GM18519 (cell line): ENCODE results near the gene TMEM132D.

Experiments used
- ATAC-seq: cut with Tn5 transposase; IDR thresholded peaks from one replicate; pipeline ENCODE4 v1.9.1; 2021; ENCODE audit warnings: mild to moderate bottlenecking, moderate library complexity; ENCODE audit not compliant: unreplicated experiment, low FRiP score

Gene TMEM132D

DNA sequence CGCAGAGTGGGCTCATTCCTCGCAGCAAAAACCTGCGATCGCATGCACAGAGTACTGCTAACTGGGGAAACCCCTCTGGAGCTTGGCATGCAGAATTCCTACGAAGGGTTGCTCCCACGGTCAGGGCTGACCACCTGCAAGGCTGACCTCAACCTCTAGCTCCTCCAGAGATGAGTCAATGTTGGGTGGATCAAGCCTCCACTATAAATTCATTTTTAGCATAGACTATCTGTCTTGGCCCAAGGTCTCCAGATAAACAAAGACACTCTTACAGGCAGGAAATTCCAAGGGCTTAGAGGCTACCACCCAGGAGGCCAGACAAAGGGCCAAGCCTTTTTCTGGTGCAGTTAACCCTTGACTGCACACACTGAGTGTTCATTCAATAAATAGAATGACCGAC lies 296.5 kb downstream of the TMEM132D start:
- no peak for ATAC-seq

GRCh38 chr12:129606239-129606638 lies 297.6 kb downstream of the TMEM132D start:
- ATAC-seq = no peak

DNA sequence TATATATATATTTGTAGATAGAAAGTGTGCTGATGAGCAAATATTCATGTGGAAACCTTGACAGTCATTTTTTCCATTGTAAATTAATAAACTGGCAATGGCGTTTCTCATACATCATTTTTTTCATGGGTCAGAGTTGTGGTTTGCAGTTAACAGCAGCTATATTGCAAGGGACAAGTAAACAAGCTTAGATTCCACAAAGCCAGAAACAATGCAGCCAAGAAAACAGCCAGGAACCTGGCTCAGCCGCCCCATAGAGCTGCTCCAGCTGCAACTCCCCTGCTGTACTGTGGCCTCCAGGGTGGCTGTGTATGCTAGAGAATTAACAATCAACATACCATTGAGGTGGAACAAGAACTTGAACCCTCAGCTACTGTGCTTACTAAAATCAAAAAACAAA lies 298.2 kb downstream of the TMEM132D start:
- no peak for ATAC-seq

GRCh38 chr12:129604506-129604905 lies 299.3 kb downstream of the TMEM132D start:
- no peak for ATAC-seq

DNA sequence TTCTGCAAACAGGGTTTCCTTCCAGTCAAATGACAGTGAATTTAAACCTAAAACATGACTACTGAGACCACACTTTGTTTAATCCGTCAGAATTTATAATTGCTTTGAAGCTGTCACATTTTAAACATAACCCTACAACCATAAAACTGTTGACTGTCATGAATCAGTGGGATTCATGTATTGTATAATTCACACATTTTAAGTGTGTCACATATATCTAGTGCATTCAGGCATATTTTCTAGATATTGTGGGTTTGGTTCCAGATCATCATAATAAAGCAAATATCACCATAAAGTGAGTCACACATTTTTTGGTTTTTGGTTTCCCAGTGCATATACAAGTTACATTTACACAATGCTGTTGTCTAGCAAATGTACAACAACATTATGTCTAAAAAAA lies 304.4 kb downstream of the TMEM132D start:
- no peak for ATAC-seq

DNA sequence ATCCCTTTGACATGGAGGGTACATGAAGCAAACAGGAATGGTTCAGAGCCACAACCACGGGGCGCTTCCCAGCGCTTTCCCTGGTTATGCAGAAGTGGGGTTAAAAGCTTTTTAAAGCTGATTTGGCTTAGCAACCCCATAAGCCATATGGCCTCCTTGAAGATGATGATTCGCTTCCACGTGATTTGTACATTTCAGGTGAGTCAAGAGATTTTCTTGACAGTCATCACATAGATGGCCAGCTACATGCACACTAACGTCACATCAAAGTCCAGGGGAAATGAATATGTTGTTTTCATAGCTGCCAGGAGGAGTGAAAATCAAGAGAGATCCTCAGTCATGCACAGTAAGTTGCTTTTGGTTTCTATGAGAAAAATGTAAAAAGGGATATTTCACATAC lies 309.7 kb downstream of the TMEM132D start:
- ATAC-seq = no peak

DNA sequence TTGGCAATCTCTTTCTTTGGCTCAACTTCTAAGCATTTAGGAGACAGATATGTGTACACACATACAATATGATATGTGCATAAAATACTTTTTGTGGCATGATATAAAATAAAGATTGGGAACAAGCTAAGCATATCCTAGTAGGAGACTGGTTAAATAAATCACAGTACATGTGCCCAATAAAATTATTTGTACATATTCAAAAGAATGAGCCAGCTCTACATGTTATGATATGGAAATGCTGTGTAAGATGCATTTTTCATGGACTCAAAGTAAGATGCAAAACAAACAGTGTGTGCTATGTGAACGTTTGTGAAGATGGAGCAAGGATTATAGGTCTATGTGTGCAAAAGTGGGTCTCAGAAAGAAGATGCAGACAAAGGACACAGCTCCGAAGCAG lies 311.4 kb downstream of the TMEM132D start:
- ATAC-seq = no peak

GRCh38 chr12:129589503-129589902 lies 314.3 kb downstream of the TMEM132D start:
- ATAC-seq = no peak

DNA sequence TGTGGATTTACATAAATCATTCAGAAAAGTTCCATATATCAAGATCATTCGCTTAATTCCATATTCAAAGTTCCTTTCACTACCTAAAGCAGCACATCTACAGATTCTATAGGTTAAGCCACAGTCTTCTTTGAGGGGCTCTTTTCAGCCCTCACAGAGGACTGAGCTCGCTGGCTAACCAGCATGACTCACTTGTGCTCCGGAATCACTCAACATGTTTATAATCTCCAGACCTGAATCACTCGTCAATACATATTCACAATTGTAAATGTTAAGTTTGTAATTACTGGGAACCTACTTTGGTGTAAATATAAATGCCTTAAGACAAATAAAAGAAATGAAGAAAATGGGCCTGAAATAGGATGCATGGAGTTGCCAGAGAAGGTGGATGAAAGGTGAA lies 315.7 kb downstream of the TMEM132D start:
- ATAC-seq = no peak

- ATAC-seq = no peak
Measured at GRCh38 chr12:129585296-129585695, 318.5 kb downstream of the TMEM132D start.

DNA sequence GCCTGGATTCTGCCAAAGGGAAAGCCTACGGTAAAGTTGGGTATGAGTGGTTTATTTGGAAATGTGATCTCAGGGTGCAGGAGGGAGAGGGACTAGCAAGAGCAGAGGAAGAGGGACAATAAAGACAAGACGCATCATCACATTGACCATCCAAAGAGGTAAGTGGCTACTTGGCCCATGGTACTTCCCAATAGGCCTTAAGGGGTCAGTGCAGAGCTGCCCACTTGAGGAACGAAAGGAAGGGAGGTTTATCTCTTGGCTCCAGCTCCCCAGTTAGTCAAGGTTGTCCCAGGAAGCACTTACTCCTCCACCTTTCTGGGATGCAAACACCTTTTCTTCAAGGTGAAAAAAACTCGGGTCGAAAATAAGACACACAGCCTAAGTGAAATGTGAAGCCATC lies 323.9 kb downstream of the TMEM132D start:
- no peak for ATAC-seq

DNA sequence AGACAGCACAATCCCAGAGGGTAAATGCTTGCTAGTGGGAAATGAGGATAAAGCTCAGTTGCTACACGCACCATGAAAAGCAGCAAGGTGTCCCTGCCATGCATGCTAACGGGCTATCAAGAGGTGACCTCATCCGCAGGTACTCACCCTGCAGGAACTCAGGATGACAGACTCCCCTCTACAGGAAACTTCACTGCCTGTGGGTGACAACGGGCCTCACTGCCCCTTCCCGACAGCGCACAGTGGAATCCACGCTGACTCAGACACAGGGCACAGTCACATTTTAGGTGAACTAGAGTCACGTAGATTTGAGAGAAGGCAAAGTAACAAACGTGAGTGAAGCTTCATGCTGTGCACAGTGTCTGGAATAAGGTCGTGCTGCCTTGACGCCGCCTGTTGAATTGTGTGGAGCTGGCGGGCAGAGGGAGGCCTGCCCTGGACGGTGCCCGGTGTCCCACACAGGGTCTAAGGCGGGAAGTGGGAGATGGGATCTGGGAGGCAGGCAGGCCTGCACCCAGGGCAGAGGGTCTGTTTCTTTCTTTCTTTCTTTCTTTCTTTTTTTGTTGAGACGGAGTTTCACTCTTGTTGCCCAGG lies 331.8 kb downstream of the TMEM132D start:
- ATAC-seq = no peak

GRCh38 chr12:129570796-129571400 lies 332.9 kb downstream of the TMEM132D start:
- ATAC-seq = no peak

DNA sequence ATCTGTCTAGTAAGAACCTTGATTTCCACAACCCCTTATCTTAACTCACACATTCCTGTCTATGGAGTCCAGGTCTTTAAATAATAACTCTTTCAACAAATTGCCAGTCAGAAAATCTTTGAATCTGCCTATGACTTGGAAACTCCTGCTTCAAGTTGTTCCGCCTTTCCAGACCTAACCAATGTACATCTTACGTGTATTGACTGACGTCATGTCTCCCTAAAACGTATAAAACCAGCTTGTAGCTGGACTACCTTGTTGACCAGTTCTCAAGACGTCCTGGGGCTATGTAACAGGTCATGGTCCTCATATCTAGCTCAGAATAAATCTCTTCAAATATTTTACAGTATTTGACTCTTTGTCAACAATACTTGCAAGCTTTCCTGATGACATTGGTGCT lies 337.0 kb downstream of the TMEM132D start:
- ATAC-seq = no peak

GRCh38 chr12:129564768-129565167 lies 339.1 kb downstream of the TMEM132D start:
- no peak for ATAC-seq

- no peak for ATAC-seq
Measured at GRCh38 chr12:129563266-129563665, 340.6 kb downstream of the TMEM132D start.

GRCh38 chr12:129561304-129561703 lies 342.5 kb downstream of the TMEM132D start:
- ATAC-seq = no peak

- no peak for ATAC-seq
Measured at GRCh38 chr12:129559776-129560175, 344.0 kb downstream of the TMEM132D start.

DNA sequence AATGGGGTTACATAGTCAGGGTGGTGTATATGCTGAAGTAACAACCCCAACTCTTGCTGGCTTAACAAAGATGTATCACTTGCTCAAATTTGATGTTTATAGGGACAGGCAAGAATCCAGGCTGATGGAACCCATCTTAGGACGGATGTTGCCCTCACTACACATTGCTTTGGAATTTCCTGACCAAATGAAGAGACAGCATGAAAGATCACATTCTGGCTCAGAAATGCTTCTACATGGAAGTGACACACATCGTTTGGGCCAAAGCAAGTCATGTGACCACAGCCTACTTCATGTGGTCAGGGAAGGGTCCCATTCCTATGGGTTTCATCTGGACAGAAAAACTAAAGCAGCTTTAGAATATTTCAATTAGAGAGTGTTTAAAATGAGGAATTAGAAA lies 345.8 kb downstream of the TMEM132D start:
- ATAC-seq = no peak

- no peak for ATAC-seq
Measured at GRCh38 chr12:129556082-129556481, 347.7 kb downstream of the TMEM132D start.

DNA sequence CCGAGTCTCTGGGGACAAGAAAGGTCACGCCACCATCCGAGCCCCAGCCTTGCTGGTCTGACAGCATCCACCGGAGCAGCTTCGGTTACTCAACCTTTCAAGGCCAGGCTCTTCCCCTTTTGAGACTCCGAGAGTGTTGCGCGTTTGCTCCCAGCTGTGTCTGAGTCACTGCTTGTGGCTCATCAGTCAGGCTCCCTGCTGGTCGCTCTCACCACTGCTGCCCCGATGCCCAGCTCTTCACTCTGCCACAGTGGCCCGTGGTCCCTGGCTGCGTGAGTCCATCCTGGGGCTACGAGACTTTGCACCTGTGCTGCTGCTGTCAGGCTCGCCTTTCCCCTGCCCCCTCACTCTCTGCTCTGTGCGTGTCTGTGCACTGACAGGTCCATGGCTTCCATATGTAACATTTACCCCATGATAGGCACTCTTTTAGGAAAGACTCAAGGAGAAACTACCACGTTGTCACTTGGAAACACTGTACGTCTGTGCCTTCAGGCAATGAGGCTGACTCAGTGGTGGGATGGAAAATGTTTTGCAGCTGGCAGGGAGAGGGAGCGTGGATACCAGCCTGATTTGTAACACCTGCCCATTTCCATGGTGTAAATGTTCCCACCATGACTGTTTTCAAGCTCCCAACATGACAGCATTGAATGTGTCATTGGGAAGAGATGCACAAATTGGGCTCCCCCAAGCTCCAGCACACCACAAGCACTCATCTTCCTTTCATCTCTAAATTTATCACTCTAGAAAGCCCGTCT lies 350.7 kb downstream of the TMEM132D start:
- ATAC-seq = no peak

- ATAC-seq = no peak
Measured at GRCh38 chr12:129551441-129551840, 352.4 kb downstream of the TMEM132D start.
